ENCODE results near the gene VAT1L.

DNA sequence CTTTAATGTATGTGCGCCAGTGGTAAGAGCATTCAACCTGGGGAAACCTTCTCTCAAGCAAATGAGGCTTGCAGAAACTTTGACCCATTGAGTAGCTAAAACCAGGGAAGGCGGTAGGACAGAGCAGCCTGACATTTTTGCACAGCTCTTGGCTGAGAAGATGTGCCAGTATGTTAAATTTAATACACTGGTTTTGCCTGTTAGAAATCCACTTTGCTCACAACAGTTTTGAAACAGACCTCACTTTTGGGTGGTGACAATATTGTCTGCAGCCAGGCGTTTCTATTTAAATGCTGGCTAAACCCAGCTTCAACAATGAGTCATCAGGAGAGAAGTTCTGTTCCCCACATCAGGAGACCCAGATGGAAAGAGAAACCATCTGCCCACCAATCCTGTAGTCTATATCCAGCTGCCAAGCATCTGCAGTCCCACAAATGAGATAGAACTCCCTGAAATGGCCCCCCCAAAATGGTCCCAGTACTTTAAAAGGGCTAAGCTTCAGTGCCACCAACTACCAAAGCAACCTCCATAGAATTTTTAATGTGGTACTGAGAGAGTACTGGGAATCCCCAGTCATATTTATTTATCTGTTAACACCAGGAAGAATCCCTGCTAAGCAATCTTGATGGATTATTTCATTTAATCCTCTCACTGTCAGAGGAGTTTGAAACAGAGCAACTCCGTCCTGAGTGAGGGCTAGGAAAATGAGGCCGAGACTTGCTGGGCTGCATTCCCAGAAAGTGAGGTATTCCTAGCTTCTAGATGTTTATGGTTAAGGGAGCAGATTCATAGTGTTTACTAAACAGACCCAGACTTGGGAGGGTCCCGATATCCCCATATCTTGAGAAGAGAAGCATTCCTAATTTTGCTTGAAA lies 205.0 kb downstream of the VAT1L start:
- TF ChIP-seq, protein P1, sequence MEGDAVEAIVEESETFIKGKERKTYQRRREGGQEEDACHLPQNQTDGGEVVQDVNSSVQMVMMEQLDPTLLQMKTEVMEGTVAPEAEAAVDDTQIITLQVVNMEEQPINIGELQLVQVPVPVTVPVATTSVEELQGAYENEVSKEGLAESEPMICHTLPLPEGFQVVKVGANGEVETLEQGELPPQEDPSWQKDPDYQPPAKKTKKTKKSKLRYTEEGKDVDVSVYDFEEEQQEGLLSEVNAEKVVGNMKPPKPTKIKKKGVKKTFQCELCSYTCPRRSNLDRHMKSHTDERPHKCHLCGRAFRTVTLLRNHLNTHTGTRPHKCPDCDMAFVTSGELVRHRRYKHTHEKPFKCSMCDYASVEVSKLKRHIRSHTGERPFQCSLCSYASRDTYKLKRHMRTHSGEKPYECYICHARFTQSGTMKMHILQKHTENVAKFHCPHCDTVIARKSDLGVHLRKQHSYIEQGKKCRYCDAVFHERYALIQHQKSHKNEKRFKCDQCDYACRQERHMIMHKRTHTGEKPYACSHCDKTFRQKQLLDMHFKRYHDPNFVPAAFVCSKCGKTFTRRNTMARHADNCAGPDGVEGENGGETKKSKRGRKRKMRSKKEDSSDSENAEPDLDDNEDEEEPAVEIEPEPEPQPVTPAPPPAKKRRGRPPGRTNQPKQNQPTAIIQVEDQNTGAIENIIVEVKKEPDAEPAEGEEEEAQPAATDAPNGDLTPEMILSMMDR (IDR thresholded peaks at IDR 0.05): no peak
- no peak for TF ChIP-seq ZFX (IDR thresholded peaks at IDR 0.05; ENCODE audit: borderline replicate concordance)

All from 22Rv1 (cell line).